Psoas muscle (tissue), 8 donors: ENCODE data around the gene ABR. TPM values are rescaled to one million over a fixed set of nuclear protein-coding genes. Genes with fewer than 3 reads are reported as not detected.

ENCODE experiments used
- ATAC-seq, 4 donors: fragments of 200-7000 bp; cut with Tn5 transposase; one replicate each; pipeline ENCODE4 v1.9.1; 2020; ENCODE audit warnings: moderate library complexity in 3 of 4, mild to moderate bottlenecking in 2 of 4
- DNase-seq, 2 donors: peaks; one replicate each; pipeline ENCODE4 v3.0.0-alpha.2; 2020
- H3K27ac ChIP-seq: fragments of 200-600 bp; one replicate; pipeline ENCODE4 v1.8.0; 2022
- H3K27me3 ChIP-seq, 3 donors: fragments of 200-600 bp in 1 of 3; one replicate each; pipeline versions ENCODE4 v1.6.1 to v1.8.0; 2013 to 2022; ENCODE audit warnings: low read length in 2 of 3, mild to moderate bottlenecking in 2 of 3, moderate library complexity in 1 of 3; ENCODE audit not compliant: insufficient read depth in 3 of 3
- H3K36me3 ChIP-seq, 2 donors: fragments of 200-600 bp in 1 of 2; one replicate each; pipeline versions ENCODE4 v1.6.1 to v1.8.0; 2013 to 2022; ENCODE audit warnings: low read depth in 1 of 2, mild to moderate bottlenecking in 1 of 2, moderate library complexity in 1 of 2; ENCODE audit not compliant: insufficient read depth in 1 of 2
- H3K4me1 ChIP-seq: fragments of 200-600 bp; one replicate; pipeline ENCODE4 v1.8.0; 2022
- H3K4me3 ChIP-seq: fragments of 200-600 bp; one replicate; pipeline ENCODE4 v1.8.0; 2022; ENCODE audit warnings: mild to moderate bottlenecking
- H3K9me3 ChIP-seq: fragments of 200-600 bp; one replicate; pipeline ENCODE4 v1.8.0; 2022
- CTCF ChIP-seq: fragments of 200-600 bp; IDR thresholded peaks from one replicate; pipeline ENCODE4 v1.8.0; 2022; ENCODE audit warnings: antibody characterized with exemption
- WGBS, 3 donors: extraction: QIAGEN DNeasy Blood & Tissue Kit; methylation state at CpG; one replicate each; pipeline versions ENCODE4 v1.1.6 to v1.1.7; 2013; 5-methylcytosine and 5-hydroxymethylcytosine counted together
- intact Hi-C, 2 donors: fragments of 100-400 bp; cut with DNase I; formaldehyde crosslinking; loops; one replicate each; pipeline versions ENCODE4 v1.11.0 to v1.14.2; 2022
- polyA plus RNA-seq, 3 donors: library from polyadenylated mRNA; stranded (reverse); fragments of 200-250 nt; gene quantifications; one replicate each; pipeline ENCODE4 v1.2.3, GENCODE V29; 2013
- total RNA-seq, 4 donors: library from RNA; stranded (reverse); fragmentation: NEBNext Ultra II Directional in 2 of 4; extraction: Animal tissue kit (Norgen Biotek cat#: 25700) in 2 of 4; gene quantifications; one replicate each; pipeline versions ENCODE4 v1.2.1 to v1.2.4, GENCODE V29; 2021 to 2023
- donor health status: healthy with polysubstance abuse.
- donor health status: DM: no; HTN: no; CAD: no; lungs with moderate emphysema.
- donor health status: Bipolar disorder and iron deficiency.
- donor health status: healthy.
- donor health status: DM: yes; HTN: yes; CAD: no.
- donor health status: DM: no; HTN: no; CAD: no.
- donor health status: DM: no; HTN: no; CAD: no.
- donor health status: DM: yes; HTN: yes; CAD: no.

Gene ABR
- total and polyA plus RNA-seq, 7 donors, result 5.8 to 25.4 (median 9.8) TPM

GRCh38 chr17:1035546-1036170 lies 144.1 kb downstream of the ABR start:
- no peaks in the 10 kb centered on the region for H3K36me3 ChIP-seq
- DNase-seq (no peak), ATAC-seq (no peak)
- H3K27ac ChIP-seq, result no peak overlapping the region
- intact Hi-C loops, result no loop called here
- H3K9me3 ChIP-seq, result no peaks in the 10 kb centered on the region
- H3K27me3 ChIP-seq, result peaks cover 0 to 4% (median 0%) of the 10 kb centered on the region in 3 donors
- TF ChIP-seq CTCF, result no peak
- H3K4me3 ChIP-seq, result no peak overlapping the region
- peaks cover 18% of the 10 kb centered on the region for H3K4me1 ChIP-seq
- 31 to 52% (median 31%) methylated on average over 17 of the region's 17 CpGs for WGBS, 3 donors

GRCh38 chr17:1034652-1035210 lies 145.1 kb downstream of the ABR start:
- peaks cover 0 to 4% (median 0%) of the 10 kb centered on the region in 3 donors for H3K27me3 ChIP-seq
- DNase-seq, result no peak
- peaks cover 25% of the 10 kb centered on the region for H3K4me1 ChIP-seq
- no peak overlapping the region for H3K4me3 ChIP-seq
- no peak overlapping the region for H3K27ac ChIP-seq
- ATAC-seq, result no peak
- no peak for TF ChIP-seq CTCF
- no peaks in the 10 kb centered on the region for H3K36me3 ChIP-seq
- no peaks in the 10 kb centered on the region for H3K9me3 ChIP-seq
- 91 to 92% (median 91%) methylated on average over 20 of the region's 20 CpGs for whole genome bisulfite sequencing, 3 donors
- intact Hi-C loops, result no loop called here

GRCh38 chr17:1033503-1033902 lies 146.3 kb downstream of the ABR start:
- ATAC-seq, result no peak
- no peaks in the 10 kb centered on the region for H3K36me3 ChIP-seq
- WGBS, 3 donors, result 89 to 96% (median 91%) methylated on average over 10 to 11 of the region's 11 CpGs
- H3K4me1 ChIP-seq, result peaks cover 23% of the 10 kb centered on the region
- no peaks in the 10 kb centered on the region for H3K9me3 ChIP-seq
- no peak for TF ChIP-seq CTCF
- H3K27me3 ChIP-seq, result peaks cover 0 to 2% (median 0%) of the 10 kb centered on the region in 3 donors
- no peak overlapping the region for H3K4me3 ChIP-seq
- no peak overlapping the region for H3K27ac ChIP-seq
- DNase-seq, result no peak
- intact Hi-C loops, result no loop called here

GRCh38 chr17:1032391-1032790 lies 147.4 kb downstream of the ABR start:
- ATAC-seq, result no peak
- intact Hi-C loops, result no loop called here
- no peak for DNase-seq
- peaks cover 0 to 2% (median 0%) of the 10 kb centered on the region in 3 donors for H3K27me3 ChIP-seq
- no peak for TF ChIP-seq CTCF
- peaks cover 23% of the 10 kb centered on the region for H3K4me1 ChIP-seq
- H3K4me3 ChIP-seq, result no peak overlapping the region
- no peaks in the 10 kb centered on the region for H3K36me3 ChIP-seq
- no peak overlapping the region for H3K27ac ChIP-seq
- WGBS, 3 donors, result 82 to 92% (median 88%) methylated on average over 27 of the region's 27 CpGs
- H3K9me3 ChIP-seq, result no peaks in the 10 kb centered on the region
